CD4-positive, alpha-beta memory T cell (primary cell): ENCODE data around the gene GREB1L. TPM values are rescaled to one million over a fixed set of nuclear protein-coding genes. Genes with fewer than 3 reads are reported as not detected.
"Not testable (repeated sequence)": the region's sequence is repeated elsewhere in the genome, so short reads cannot be mapped to it uniquely, and the experiment has no call there.

Experiments used
- CTCF ChIA-PET: fragments of 350-600 bp; sonication (Branson Sonifier 250); formaldehyde crosslinking; loops from one replicate; lab custom pipeline; 2021; ENCODE audit warnings: inconsistent platforms; ENCODE audit not compliant: partially characterized antibody; lab: Charles Lee
- POLR2A ChIA-PET: fragments of 350-600 bp; sonication (Branson Sonifier 250); formaldehyde crosslinking; loops from one replicate; lab custom pipeline; 2021; ENCODE audit not compliant: partially characterized antibody; lab: Charles Lee
- DNase-seq, 5 donors: peaks; one replicate each; pipeline versions ENCODE4 v3.0.0 to v3.0.0-alpha.2; 2020 to 2022; ENCODE audit warnings: mixed read lengths in 1 of 5
- H3K27ac ChIP-seq: one replicate; pipeline ENCODE4 v1.7.0; 2013; ENCODE audit warnings: low read depth, low read length
- H3K27me3 ChIP-seq: 2 replicates; pipeline ENCODE4 v1.7.0; 2013; ENCODE audit warnings: mild to moderate bottlenecking, low read length, moderate library complexity; ENCODE audit not compliant: insufficient read depth
- H3K36me3 ChIP-seq: 2 replicates; pipeline ENCODE4 v1.7.0; 2013; ENCODE audit warnings: mild to moderate bottlenecking, low read length, moderate library complexity; ENCODE audit not compliant: insufficient read depth
- H3K4me1 ChIP-seq: 2 replicates; pipeline ENCODE4 v1.7.0; 2013; ENCODE audit warnings: mild to moderate bottlenecking, low read length, moderate library complexity; ENCODE audit not compliant: insufficient read depth
- H3K4me3 ChIP-seq, 2 donors: one replicate each; pipeline ENCODE4 v1.7.0; 2013; ENCODE audit warnings: low read length in 2 of 2, mild to moderate bottlenecking in 1 of 2
- H3K9me3 ChIP-seq, 2 donors: one replicate each; pipeline ENCODE4 v1.7.0; 2013; ENCODE audit warnings: low read length in 2 of 2, control low read depth in 1 of 2; ENCODE audit not compliant: control insufficient read depth in 1 of 2
- H3K27ac Mint-ChIP-seq, 7 donors: one replicate each; pipeline ENCODE4 v1.8.0; 2020 to 2021; ENCODE audit warnings: mixed read lengths in 7 of 7, mild to moderate bottlenecking in 6 of 7, inconsistent platforms in 3 of 7, moderate library complexity in 3 of 7
- H3K27me3 Mint-ChIP-seq, 2 donors: one replicate each; pipeline ENCODE4 v1.8.0; 2020 to 2021; ENCODE audit warnings: mixed read lengths in 2 of 2
- H3K36me3 Mint-ChIP-seq, 2 donors: one replicate each; pipeline ENCODE4 v1.8.0; 2020 to 2021; ENCODE audit warnings: mixed read lengths in 2 of 2, inconsistent platforms in 1 of 2, mild to moderate bottlenecking in 1 of 2
- H3K4me1 Mint-ChIP-seq, 4 donors: one replicate each; pipeline ENCODE4 v1.8.0; 2020 to 2021; ENCODE audit warnings: mixed read lengths in 4 of 4, mild to moderate bottlenecking in 1 of 4
- H3K4me3 Mint-ChIP-seq, 8 donors: one replicate each; pipeline ENCODE4 v1.8.0; 2020 to 2021; ENCODE audit warnings: mixed read lengths in 8 of 8, mild to moderate bottlenecking in 7 of 8, moderate library complexity in 6 of 8, inconsistent platforms in 3 of 8
- H3K9me3 Mint-ChIP-seq, 8 donors: one replicate each; pipeline ENCODE4 v1.8.0; 2020 to 2021; ENCODE audit warnings: mixed read lengths in 8 of 8, mild to moderate bottlenecking in 5 of 8, inconsistent platforms in 3 of 8, moderate library complexity in 1 of 8
- intact Hi-C: fragments of 100-400 bp; cut with micrococcal nuclease; formaldehyde crosslinking; loops from one replicate; pipeline ENCODE4 v1.15.1; 2023
- polyA plus RNA-seq, 2 donors: library from polyadenylated mRNA; unstranded; fragments of 300-500 nt; fragmentation: Illumina TruSeq; gene quantifications; one replicate each; pipeline ENCODE4 v1.2.3, GENCODE V29; 2021
- total RNA-seq, 2 experiments: library from RNA; stranded (reverse); gene quantifications; one replicate each; pipeline ENCODE4 v1.2.3, GENCODE V29; 2021

The GREB1L gene
- total and polyA plus RNA-seq, 4 experiments from 2014 or later = 0.16 TPM; not detected in 3

- Mint-ChIP-seq H3K9me3 (peaks cover 0 to 1% (median 0%) of the 10 kb centered on the region in 8 donors), H3K27me3 (peaks cover 0 to 1% of the 10 kb centered on the region in 2 donors)
- intact Hi-C loops = no loop called here
Observed at GRCh38 chr18:21205695-21206094, 36.3 kb upstream of the GREB1L start.

GRCh38 chr18:21210278-21210677 is 31.8 kb upstream of the GREB1L start:
- Histone ChIP-seq H3K4me1 (no peaks in the 10 kb centered on the region), H3K27ac (no peak overlapping the region), H3K4me3 (no peak overlapping the region), H3K9me3 (no peaks in the 10 kb centered on the region), H3K36me3 (no peaks in the 10 kb centered on the region), H3K27me3 (no peaks in the 10 kb centered on the region)
- CTCF ChIA-PET = interaction anchor here (1.3 kb wide), 1 partner anchor 16 kb away, joined by 4 read pairs; no protein-coding TSS in a partner anchor
- intact Hi-C loops = no loop called here
- Mint-ChIP-seq H3K4me3 (no peak overlapping the region), H3K27me3 (peaks cover 0 to 2% of the 10 kb centered on the region in 2 donors), H3K9me3 (no peaks in the 10 kb centered on the region), H3K27ac (no peak overlapping the region), H3K36me3 (no peaks in the 10 kb centered on the region), H3K4me1 (no peaks in the 10 kb centered on the region)
- POLR2A ChIA-PET = no interaction called here
- DNase-seq = no peak

More at GRCh38 chr18:21205695-21206094, 36.3 kb upstream of the GREB1L start:
- no peak overlapping the region for H3K4me3 Mint-ChIP-seq
- H3K27ac Mint-ChIP-seq = no peak overlapping the region
- H3K4me1 ChIP-seq = no peaks in the 10 kb centered on the region
- no peak overlapping the region for H3K27ac ChIP-seq
- no peaks in the 10 kb centered on the region for H3K36me3 Mint-ChIP-seq
- H3K4me1 Mint-ChIP-seq = no peaks in the 10 kb centered on the region
- H3K9me3 ChIP-seq = no peaks in the 10 kb centered on the region
- H3K36me3 ChIP-seq = no peaks in the 10 kb centered on the region
- no peak overlapping the region for H3K4me3 ChIP-seq
- ChIA-PET POLR2A (no interaction called here), CTCF (interaction anchor here (1.1 kb wide), 1 partner anchor 10 kb away, joined by 6 read pairs; no protein-coding TSS in a partner anchor)
- no peak for DNase-seq
- H3K27me3 ChIP-seq = no peaks in the 10 kb centered on the region

GRCh38 chr18:21210784-21211183 is 31.2 kb upstream of the GREB1L start:
- Mint-ChIP-seq H3K9me3 (no peaks in the 10 kb centered on the region), H3K4me3 (no peak overlapping the region), H3K27ac (no peak overlapping the region), H3K36me3 (no peaks in the 10 kb centered on the region), H3K4me1 (no peaks in the 10 kb centered on the region), H3K27me3 (peaks cover 0 to 3% of the 10 kb centered on the region in 2 donors)
- H3K27me3 ChIP-seq = no peaks in the 10 kb centered on the region
- DNase-seq = no peak
- H3K4me3 ChIP-seq = no peak overlapping the region
- ChIA-PET POLR2A (no interaction called here), CTCF (interaction anchor here (1.3 kb wide), 1 partner anchor 17 kb away, joined by 4 read pairs; no protein-coding TSS in a partner anchor)
- no peaks in the 10 kb centered on the region for H3K4me1 ChIP-seq
- intact Hi-C loops = no loop called here
- H3K9me3 ChIP-seq = no peaks in the 10 kb centered on the region
- no peak overlapping the region for H3K27ac ChIP-seq
- H3K36me3 ChIP-seq = no peaks in the 10 kb centered on the region

- H3K9me3 ChIP-seq, intact Hi-C loops, DNase-seq, H3K9me3 Mint-ChIP-seq, H3K36me3 ChIP-seq, H3K4me1 ChIP-seq, H3K27ac Mint-ChIP-seq, H3K4me3 ChIP-seq, H3K27me3 Mint-ChIP-seq, H3K4me3 Mint-ChIP-seq, H3K4me1 Mint-ChIP-seq, H3K27ac ChIP-seq, POLR2A ChIA-PET, H3K27me3 ChIP-seq, CTCF ChIA-PET, H3K36me3 Mint-ChIP-seq: not testable (repeated sequence)
Observed at GRCh38 chr18:21214409-21214808, 27.6 kb upstream of the GREB1L start.

GRCh38 chr18:21215490-21215889 is 26.5 kb upstream of the GREB1L start:
- Mint-ChIP-seq H3K4me3 (no peak overlapping the region), H3K9me3 (no peaks in the 10 kb centered on the region), H3K36me3 (no peaks in the 10 kb centered on the region), H3K27me3 (peaks cover 0 to 5% of the 10 kb centered on the region in 2 donors), H3K27ac (no peak overlapping the region), H3K4me1 (no peaks in the 10 kb centered on the region)
- Histone ChIP-seq H3K9me3 (no peaks in the 10 kb centered on the region), H3K4me1 (no peaks in the 10 kb centered on the region), H3K4me3 (no peak overlapping the region), H3K27ac (no peak overlapping the region), H3K27me3 (no peaks in the 10 kb centered on the region), H3K36me3 (no peaks in the 10 kb centered on the region)
- ChIA-PET CTCF (interaction anchor here (2.2 kb wide), 1 partner anchor 24 kb away, joined by 7 read pairs; no protein-coding TSS in a partner anchor), POLR2A (no interaction called here)
- intact Hi-C loops = no loop called here
- DNase-seq = no peak

- Histone ChIP-seq H3K27me3 (no peaks in the 10 kb centered on the region), H3K27ac (no peak overlapping the region), H3K4me3 (no peak overlapping the region), H3K36me3 (no peaks in the 10 kb centered on the region), H3K4me1 (no peaks in the 10 kb centered on the region), H3K9me3 (no peaks in the 10 kb centered on the region)
- POLR2A ChIA-PET = no interaction called here
- no peak overlapping the region for H3K4me3 Mint-ChIP-seq
- no peaks in the 10 kb centered on the region for H3K9me3 Mint-ChIP-seq
- peaks cover 0 to 5% of the 10 kb centered on the region in 2 donors for H3K27me3 Mint-ChIP-seq
- H3K36me3 Mint-ChIP-seq = no peaks in the 10 kb centered on the region
- CTCF ChIA-PET = no interaction called here
- H3K4me1 Mint-ChIP-seq = no peaks in the 10 kb centered on the region
- intact Hi-C loops = no loop called here
- no peak for DNase-seq
- no peak overlapping the region for H3K27ac Mint-ChIP-seq
Observed at GRCh38 chr18:21218862-21219261, 23.2 kb upstream of the GREB1L start.

- peaks cover 6 to 7% of the 10 kb centered on the region in 2 donors for H3K27me3 Mint-ChIP-seq
- no peak overlapping the region for H3K27ac ChIP-seq
- POLR2A ChIA-PET = no interaction called here
Observed at GRCh38 chr18:21230436-21230835, 11.6 kb upstream of the GREB1L start.

More at GRCh38 chr18:21230436-21230835, 11.6 kb upstream of the GREB1L start:
- Mint-ChIP-seq H3K27ac (no peak overlapping the region), H3K36me3 (no peaks in the 10 kb centered on the region), H3K9me3 (no peaks in the 10 kb centered on the region), H3K4me3 (no peak overlapping the region), H3K4me1 (no peaks in the 10 kb centered on the region)
- H3K4me3 ChIP-seq = no peak overlapping the region
- H3K4me1 ChIP-seq = no peaks in the 10 kb centered on the region
- CTCF ChIA-PET = no interaction called here
- no peak for DNase-seq
- H3K36me3 ChIP-seq = no peaks in the 10 kb centered on the region
- intact Hi-C loops = no loop called here
- no peaks in the 10 kb centered on the region for H3K9me3 ChIP-seq
- H3K27me3 ChIP-seq = no peaks in the 10 kb centered on the region
